ENCODE data around the gene ARFGAP3.

DNA sequence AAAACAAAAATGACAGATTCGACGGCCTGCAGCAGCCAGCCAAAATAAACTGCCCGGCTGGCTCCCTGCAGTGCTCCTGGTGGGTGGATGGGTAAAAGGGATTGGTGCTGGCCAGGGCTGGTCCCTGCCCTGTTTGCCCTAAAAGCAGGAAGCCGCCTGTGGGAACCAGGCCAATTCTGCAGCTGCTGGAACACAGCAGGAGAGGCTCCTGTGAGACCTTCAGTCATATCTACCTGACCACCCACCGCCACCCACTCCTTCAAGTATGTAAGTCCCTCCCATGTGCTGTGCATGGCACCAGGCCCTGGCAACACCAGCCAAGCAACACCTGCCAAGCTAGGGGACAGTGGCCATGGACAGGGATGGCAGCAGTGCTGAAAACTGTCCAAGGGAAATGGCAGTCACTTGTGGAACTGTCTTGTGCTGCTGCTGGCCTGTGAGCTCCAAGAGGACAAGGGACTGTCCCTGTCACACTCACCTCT, 48.7 kb upstream of the ARFGAP3 start:
- TF ChIP-seq PAX5 (IDR thresholded peaks at IDR 0.05; ENCODE audit: insufficient read depth, low read length, severe bottlenecking) (no peak), TAF1 (IDR thresholded peaks at IDR 0.05; ENCODE audit: low read depth, low read length) (no peak), POLR2A (IDR thresholded peaks at IDR 0.05; ENCODE audit: low read depth, low read length) (no peak), POLR2AphosphoS5 (IDR thresholded peaks at IDR 0.05; ENCODE audit: low read depth, low read length) (no peak), SPI1 (IDR thresholded peaks at IDR 0.05; ENCODE audit: low read depth, low read length) (no peak)

Measured in GM12891 (cell line).